Astrocyte of the hippocampus (primary cell): ENCODE results near the gene PRDM16.

ENCODE experiments used
- DNase-seq: peaks from one replicate; pipeline ENCODE4 v3.0.0; 2011; ENCODE audit warnings: low read depth, low spot score

Gene PRDM16

GRCh38 chr1:3069491-3070308 lies 697 bp downstream of the PRDM16 start:
- peak; percentile 91 for DNase-seq

DNA sequence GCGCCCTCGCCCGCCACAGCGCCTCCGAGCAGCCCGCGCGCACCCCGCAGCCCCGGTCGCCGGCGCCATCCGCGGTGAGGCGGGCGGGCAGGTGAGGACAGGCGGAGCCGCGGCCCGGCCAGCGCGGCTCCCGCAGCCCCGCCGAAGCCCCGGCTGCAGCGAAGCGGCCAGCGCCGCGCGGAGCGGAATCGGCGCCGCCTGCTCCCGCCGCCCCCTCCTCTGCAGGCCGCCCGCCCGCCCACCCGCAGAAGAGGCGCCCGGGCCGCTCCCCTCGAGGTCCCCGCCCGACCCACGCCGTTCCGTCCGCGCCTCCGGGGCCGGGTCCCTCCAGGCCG lies 1.3 kb downstream of the PRDM16 start:
- no peak for DNase-seq

DNA sequence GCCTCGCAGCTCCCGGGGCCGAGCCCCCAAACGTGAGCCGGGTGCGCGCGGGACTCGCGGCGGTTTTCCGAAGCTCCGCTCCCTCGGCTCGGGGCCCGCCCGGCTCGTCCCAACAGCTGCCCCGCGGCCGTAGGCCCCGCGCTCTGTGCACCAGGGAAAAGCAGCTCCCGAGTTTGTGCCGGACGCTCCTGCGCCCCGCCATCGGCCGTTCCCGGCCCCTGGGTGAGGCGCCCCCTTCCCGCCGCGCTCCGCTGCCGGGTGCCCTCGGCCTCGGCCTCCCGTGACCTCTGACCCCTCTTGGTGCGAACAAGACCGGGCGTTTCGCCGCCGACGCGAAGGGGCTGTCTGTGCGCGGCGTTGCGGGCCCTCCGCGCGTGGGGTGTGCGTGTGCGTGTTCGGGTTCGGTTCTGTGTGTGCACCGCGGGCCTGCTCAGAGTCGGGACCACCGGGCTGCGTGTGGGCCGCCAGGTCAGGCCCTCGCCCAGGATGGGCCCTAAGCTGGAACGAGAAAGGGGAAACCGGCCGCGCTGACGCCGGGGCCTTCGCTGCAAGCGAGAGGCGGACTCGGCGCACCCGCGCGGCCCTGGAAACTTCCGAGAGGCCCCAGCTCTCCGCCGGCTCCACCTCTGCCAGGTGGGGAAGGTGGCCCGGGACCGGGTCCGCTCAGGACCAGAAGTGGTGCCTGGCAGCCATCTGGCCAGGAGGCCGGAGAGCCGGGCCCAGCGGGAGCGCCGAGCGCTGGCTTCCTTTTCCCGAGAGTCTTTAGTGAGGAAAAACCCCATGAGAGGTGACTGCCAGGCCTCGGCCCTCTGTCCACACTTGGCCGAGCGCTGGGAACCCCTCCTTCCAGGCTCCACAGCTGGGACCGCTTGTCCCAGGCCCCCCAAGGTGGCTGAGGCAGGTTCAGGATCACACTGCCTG lies 1.9 kb downstream of the PRDM16 start:
- peak; percentile 62 for DNase-seq

DNA sequence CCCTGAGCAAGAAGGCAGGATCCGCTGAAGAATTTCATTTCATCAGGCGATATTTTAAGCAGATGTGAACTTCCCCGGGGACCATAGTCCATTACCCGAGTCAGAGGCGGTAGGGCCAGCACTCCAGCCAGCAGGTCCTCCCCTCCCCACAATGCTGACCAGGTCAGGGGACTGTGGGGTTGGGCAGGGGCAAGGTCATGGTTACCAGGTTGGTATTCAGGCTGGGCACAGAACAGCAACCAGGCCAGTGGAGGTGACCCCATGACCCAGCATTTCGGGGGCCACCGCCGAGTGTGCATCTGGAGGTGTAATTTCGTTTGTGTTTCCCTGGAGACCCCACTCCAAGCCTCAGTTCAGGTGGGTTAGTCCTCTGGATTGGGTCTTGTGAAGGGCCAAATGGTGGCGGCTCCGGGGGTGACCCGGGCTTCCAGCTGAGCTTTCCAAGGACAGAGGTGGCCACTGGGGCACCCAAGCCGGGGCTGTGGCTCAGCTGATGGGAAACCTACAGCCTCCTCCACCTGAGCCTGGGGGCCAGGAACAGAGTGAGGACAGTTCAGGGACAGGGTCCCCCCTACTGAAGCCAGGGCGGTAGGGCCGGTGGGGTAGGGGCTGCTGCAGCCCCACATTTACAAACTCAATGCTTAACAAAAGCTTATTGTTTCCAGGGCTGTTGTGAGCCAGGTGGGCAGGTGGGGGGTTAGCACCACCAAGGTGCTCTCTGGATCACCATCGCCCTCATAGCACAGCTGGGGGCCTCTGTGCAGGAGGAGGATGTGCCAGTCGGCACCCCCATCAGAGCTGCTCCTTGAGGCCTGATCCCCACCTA lies 2.8 kb downstream of the PRDM16 start:
- DNase-seq, result peak; percentile 54

- peak; percentile 71 for DNase-seq
These were observed 3.6 kb downstream of the PRDM16 start for GRCh38 chr1:3072391-3073185.

DNA sequence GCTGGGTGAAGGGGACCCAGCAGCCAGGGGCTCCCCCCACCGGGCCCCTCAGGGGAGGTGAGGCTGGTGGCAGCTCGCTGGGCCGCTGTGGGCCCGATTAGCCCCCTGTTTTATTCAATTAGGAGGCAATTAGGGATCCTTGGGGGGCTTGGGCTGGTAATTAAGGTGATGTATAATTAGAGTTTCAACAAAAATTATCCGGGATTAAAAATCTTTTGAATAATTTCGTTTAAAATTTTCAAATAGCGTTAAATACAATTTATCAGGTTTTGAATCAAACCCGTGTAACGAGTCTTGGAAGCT lies 4.1 kb downstream of the PRDM16 start:
- no peak for DNase-seq

GRCh38 chr1:3073489-3074296 lies 4.7 kb downstream of the PRDM16 start:
- DNase-seq, result peak; percentile 59

DNA sequence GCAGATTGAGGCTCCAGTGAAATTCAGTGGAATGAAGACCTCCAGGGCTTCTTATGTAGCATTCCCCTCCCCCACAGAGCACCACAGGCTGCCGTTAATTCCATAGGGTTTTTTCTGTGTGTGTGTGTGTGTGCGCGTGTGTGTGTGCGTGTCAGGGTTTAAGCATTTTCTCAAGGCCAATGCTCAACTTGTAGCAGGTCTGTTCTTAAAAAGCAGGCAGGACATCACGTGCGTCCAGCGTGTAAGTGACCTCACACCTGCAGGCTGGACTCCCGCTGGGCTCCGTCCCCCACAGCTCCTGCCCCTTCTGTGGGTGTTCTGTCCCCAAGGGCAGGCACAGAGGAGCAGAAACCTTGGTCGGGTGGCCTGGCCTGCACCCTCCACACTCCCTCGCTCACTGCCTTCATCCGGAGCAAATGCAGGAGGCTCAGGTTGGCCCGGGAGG lies 5.3 kb downstream of the PRDM16 start:
- peak; percentile 72 for DNase-seq

DNA sequence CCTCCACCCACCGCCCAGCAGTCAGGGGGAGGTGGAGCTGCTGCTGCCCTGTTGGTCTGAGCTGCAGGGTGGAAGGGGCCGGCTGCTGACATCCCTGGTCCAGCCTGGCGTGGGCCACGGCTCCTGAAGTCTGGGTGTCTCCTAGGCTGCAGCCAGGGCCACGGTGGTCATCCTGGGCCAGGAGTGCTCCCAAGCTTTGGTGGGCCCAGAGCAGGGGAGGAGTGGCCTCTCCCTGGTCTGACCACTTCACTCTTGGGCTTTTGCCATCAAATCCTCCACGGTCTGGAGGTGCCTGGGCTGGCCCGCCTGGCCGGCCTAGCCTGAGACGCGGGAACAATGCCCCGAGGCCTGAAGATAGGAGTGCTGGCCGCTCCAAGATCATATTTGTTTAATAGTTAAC lies 5.8 kb downstream of the PRDM16 start:
- peak; percentile 83 for DNase-seq

DNA sequence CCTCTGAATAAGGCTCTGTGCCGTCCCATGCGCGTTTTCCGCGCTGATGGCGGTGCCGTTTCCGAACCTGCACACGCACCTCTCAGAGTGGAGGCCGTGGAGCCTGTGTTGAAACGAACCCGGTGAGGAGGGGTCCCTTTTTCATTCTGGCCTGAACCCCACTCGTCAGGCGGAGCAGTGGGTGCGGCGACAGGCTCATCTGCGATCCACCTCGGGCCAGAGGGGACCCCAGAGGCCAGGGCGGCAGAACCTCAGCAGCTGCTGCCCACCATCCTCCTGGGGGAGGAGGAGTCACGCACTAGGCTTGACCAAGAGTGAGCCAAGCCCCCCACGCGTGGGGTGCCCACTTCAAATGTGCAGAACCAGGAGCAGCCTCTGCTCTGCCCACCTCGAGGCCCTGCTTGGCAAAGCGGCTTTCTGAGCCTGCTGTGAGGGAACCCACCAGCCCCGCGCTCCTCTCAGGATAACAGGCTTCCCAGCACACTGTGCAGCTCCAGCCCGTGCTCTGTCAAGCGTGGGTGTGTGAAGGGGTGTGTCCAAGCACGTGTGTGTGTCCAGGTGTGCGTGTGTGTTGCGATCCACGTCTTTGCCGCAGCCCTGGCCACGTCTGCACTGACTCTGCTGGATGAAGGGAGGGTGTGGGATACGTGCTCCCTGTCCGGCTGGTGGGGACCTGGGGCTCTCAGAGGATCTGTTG lies 6.8 kb downstream of the PRDM16 start:
- DNase-seq, result no peak

DNA sequence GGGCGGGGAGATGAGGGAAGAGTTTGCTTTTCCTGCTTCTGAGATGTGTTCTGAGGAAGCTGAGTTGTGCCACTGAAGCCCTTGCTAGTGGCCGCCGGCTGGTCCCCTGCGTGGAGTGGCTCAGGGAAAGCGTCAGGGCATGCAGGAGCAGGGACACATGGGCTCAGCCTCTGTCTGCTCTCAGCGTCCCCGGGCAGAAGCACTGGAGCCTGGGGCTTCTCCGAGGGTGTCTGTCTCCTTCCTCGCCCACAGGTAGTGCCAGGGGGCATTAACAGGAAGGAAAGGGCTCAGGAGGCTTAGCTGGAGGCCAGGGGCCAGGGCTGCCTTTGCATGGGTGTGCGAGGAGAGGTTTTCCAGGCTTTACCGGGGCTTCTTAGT lies 7.3 kb downstream of the PRDM16 start:
- no peak for DNase-seq

GRCh38 chr1:3077081-3077480 lies 8.1 kb downstream of the PRDM16 start:
- no peak for DNase-seq

- DNase-seq, result no peak
These were observed 8.6 kb downstream of the PRDM16 start for GRCh38 chr1:3077561-3077960.

DNA sequence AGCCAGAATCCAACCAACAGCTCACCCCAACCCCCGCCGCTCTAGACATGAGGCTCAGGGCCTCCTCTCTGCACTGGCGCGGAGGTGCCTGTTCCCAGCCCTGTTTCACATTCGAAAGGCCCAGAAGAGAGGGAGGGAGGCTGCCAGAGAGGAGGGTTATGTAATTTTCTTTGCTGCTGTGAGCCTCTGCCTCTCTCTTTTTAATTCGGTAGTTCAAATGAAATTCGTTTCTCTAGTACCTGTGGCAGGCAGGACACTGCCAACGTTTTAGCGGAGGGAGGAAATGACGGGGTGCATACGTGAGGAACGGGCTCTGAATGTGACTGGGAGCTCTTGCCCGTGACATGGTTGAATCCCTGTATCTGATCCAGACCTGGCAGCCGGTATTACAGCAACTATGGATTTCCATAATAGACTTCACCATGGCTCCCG lies 9.4 kb downstream of the PRDM16 start:
- DNase-seq, result no peak

GRCh38 chr1:3078871-3079270 lies 9.9 kb downstream of the PRDM16 start:
- DNase-seq, result peak; percentile 77

DNA sequence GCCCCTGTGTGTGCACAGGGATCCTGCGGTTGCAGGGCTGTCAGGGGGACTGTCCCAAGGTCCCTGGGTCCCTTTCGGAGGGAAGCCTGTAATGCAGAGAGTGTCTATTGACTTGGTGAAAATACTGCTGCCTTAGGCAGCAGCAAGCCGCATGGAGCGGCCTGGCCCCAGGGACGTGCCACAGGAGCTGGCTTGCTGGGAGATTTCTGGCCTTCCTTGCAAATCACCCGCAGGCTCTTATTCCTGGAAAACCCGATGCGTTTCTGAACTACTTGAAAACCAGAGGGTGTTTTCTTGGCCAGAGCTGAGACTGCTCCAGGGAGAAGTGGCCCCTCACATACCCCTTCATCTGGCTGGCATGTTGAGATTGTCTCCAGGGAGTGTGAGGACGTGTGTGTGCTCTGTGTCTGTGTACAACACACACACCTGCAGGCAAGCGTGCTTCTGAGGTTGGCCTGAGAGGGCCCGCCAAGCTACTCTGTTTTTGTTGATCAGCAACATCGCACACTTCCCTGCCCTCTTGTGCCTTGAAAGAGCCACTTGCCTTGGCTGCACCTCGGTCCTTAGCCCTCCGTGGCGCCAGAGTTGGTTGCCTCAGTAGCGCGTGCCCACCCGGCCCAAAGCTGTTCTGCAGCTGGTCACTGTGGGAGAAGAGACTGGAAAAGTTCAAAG lies 10.5 kb downstream of the PRDM16 start:
- peak; percentile 64 for DNase-seq

- no peak for DNase-seq
These were observed 11.3 kb downstream of the PRDM16 start for GRCh38 chr1:3080053-3080955.

DNA sequence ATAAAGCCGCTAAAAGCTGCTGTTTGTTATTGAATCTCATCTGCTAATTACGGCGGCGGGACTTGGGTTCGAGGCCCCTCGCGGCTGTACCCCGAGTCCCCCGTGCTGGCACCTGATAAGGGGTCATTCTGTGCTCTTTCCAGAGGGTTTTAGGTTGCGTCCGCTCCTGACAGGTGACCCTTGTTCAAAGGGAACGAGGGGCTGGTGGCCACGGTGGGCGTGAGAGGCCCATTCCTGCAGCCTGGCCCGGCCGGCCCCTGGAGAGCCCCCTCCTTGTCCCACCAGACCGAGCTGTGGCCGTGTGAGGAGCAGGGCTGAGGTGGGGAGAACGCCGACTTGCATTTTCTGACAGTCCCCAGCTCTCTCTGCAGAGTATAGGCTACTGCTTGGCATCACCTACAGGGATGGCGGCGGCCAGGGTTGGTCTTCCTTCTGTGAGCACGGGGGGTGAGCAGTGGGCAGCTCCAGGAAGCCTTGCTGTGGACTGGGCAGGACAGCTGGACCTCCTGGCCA lies 12.2 kb downstream of the PRDM16 start:
- DNase-seq, result no peak
